AG10803 (cell line): Measurements from ENCODE around the gene SMAD2.
"Not testable (repeated sequence)": the region's sequence is repeated elsewhere in the genome, so short reads cannot be mapped to it uniquely, and the experiment has no call there.

Experiments
- DNase-seq: peaks from one replicate; pipeline ENCODE4 v3.0.0; 2010; ENCODE audit warnings: low read depth
- H3K4me3 ChIP-seq: 2 replicates; pipeline ENCODE4 v1.5.1; 2011; ENCODE audit warnings: mild to moderate bottlenecking, low read length, control low read depth
- CTCF ChIP-seq: conservative IDR thresholded peaks from 2 replicates; pipeline ENCODE4 v1.5.1; 2011; ENCODE audit warnings: mild to moderate bottlenecking, low read length, control low read depth, inconsistent platforms

SMAD2 gene

GRCh38 chr18:47775961-47776360 lies 154.5 kb downstream of the SMAD2 start:
- peak; percentile 41 for TF ChIP-seq CTCF
- peak; percentile 32 for DNase-seq
- H3K4me3 ChIP-seq = no peak overlapping the region

GRCh38 chr18:47773931-47774330 lies 156.5 kb downstream of the SMAD2 start:
- no peak overlapping the region for H3K4me3 ChIP-seq
- TF ChIP-seq CTCF = no peak
- DNase-seq = no peak

GRCh38 chr18:47772374-47773248 lies 157.8 kb downstream of the SMAD2 start:
- TF ChIP-seq CTCF = peak; percentile 92
- H3K4me3 ChIP-seq = no peak overlapping the region
- DNase-seq = peak; percentile 60

GRCh38 chr18:47771922-47772321 lies 158.5 kb downstream of the SMAD2 start:
- DNase-seq = no peak
- no peak for TF ChIP-seq CTCF
- no peak overlapping the region for H3K4me3 ChIP-seq

GRCh38 chr18:47767699-47768098 lies 162.8 kb downstream of the SMAD2 start:
- no peak overlapping the region for H3K4me3 ChIP-seq
- no peak for DNase-seq
- TF ChIP-seq CTCF = no peak

- not testable (repeated sequence) for H3K4me3 ChIP-seq
Observed at GRCh38 chr18:47767198-47767597, 163.3 kb downstream of the SMAD2 start.

More at GRCh38 chr18:47767198-47767597, 163.3 kb downstream of the SMAD2 start:
- DNase-seq = not testable (repeated sequence)
